Measurements from ENCODE around the gene NEB.

NEB gene

DNA sequence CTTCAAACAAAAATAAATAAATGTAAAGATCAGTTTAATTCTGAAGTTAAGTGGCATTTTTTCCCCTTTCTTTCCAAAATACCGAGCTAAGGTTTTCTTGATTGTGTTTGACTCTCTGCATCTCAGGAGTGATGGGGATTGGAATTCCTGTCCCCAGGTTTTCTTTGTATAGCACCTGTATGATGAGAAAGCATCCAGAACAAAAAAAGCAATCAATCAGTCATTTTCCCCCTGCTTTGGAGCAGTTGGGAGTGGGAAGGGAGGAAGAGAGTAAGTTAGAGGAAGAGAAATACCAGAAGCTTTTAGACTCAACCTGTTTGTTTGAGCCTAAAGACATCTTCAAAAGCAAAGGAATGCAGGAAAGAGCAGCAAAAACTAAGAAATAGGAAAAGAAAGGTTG is 236.1 kb downstream of the NEB start:
- H3K4me3 ChIP-seq (ENCODE audit: low read depth, low read length), result no peak overlapping the region
- TF ChIP-seq, protein P1, sequence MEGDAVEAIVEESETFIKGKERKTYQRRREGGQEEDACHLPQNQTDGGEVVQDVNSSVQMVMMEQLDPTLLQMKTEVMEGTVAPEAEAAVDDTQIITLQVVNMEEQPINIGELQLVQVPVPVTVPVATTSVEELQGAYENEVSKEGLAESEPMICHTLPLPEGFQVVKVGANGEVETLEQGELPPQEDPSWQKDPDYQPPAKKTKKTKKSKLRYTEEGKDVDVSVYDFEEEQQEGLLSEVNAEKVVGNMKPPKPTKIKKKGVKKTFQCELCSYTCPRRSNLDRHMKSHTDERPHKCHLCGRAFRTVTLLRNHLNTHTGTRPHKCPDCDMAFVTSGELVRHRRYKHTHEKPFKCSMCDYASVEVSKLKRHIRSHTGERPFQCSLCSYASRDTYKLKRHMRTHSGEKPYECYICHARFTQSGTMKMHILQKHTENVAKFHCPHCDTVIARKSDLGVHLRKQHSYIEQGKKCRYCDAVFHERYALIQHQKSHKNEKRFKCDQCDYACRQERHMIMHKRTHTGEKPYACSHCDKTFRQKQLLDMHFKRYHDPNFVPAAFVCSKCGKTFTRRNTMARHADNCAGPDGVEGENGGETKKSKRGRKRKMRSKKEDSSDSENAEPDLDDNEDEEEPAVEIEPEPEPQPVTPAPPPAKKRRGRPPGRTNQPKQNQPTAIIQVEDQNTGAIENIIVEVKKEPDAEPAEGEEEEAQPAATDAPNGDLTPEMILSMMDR (conservative IDR thresholded peaks at IDR 0.05; ENCODE audit: low read depth, low read length), result no peak
- no peak for DNase-seq (ENCODE audit: low read depth)

DNA sequence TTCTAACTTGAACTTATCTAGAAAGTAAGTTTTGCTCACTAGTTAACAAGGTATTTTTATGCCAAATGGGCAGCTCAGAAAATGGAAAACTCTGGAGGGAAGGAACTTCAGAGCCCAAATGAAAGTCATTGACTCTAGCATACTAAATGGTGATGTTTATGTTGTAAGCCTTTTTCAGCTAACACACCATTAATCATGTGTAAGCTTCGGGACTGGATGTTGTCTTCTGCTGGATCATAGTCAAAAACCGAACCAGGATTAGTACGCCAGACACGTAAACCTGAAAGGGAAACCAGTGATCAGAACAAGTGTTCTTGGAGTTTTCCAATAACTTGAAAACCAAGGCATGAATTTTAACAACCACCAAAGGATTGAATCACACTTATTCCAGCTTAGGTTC is 242.8 kb downstream of the NEB start:
- TF ChIP-seq, protein P1 (conservative IDR thresholded peaks at IDR 0.05; ENCODE audit: low read depth, low read length), result no peak
- DNase-seq (ENCODE audit: low read depth), result no peak
- H3K4me3 ChIP-seq (ENCODE audit: low read depth, low read length), result no peak overlapping the region

DNA sequence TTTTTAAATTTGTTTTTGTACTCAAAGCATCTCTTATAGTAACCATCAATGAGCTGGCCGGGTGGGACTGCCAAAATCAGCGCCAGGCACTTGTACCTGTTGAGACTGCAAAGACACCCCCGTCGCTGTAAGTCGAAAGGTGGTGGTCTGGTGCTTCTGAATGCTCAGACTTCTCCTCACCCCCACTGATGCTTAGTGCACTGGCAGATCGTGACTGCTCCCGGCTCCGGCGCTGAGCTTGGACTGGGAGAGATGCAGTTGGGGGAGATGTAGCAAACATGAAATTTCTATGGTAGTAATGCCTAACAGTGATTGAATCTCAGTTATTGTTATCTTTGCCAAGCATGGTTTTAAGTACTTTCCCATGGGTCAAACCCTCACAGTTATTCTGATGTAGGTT is 244.0 kb downstream of the NEB start:
- TF ChIP-seq, protein P1 (conservative IDR thresholded peaks at IDR 0.05; ENCODE audit: low read depth, low read length), result no peak
- DNase-seq (ENCODE audit: low read depth), result no peak
- H3K4me3 ChIP-seq (ENCODE audit: low read depth, low read length), result no peak overlapping the region

DNA sequence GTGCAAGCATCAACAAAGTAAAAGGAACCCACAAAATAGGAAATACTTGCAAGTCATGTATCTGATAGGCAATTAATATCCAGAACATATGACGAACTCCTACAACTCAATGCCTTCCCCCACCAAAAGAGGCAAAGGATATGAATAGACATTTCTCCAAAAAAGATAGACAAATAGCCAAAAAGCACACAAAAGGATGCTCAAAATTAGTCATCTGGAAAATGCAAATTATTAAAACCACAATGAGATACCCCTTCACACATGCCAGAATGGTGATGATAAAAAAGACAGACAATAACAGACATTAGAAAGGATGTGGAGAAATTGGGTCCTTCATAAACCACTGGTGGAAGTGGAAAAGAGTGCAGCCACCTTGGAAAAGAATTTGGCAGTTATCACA is 248.2 kb downstream of the NEB start:
- H3K4me3 ChIP-seq (ENCODE audit: low read depth, low read length), result no peak overlapping the region
- TF ChIP-seq, protein P1 (conservative IDR thresholded peaks at IDR 0.05; ENCODE audit: low read depth, low read length), result no peak
- DNase-seq (ENCODE audit: low read depth), result no peak

DNA sequence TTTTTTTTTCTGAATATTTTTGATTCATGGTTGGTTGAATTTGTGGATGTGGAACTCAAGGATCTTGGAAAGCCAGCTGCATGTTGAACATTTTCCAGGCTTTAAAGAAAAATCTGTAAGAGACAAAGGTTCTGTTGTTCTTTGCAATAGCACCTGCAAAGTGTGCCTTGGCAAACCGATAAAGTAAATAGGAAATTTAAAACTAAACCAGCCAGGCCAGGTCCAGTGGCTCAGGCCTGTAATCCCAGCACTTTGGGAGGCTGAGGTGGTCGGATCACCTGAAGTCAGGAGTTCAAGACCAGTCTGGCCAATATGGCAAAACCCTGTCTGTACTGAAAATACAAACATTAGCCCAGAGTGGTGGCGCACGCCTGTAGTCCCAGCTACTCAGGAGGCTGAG is 250.2 kb downstream of the NEB start:
- TF ChIP-seq, protein P1 (conservative IDR thresholded peaks at IDR 0.05; ENCODE audit: low read depth, low read length), result no peak
- DNase-seq (ENCODE audit: low read depth), result no peak
- H3K4me3 ChIP-seq (ENCODE audit: low read depth, low read length), result no peak overlapping the region

- DNase-seq (ENCODE audit: low read depth), result no peak
- H3K4me3 ChIP-seq (ENCODE audit: low read depth, low read length), result no peak overlapping the region
- TF ChIP-seq, protein P1 (conservative IDR thresholded peaks at IDR 0.05; ENCODE audit: low read depth, low read length), result no peak
Measured at GRCh38 chr2:151483546-151483945, 250.7 kb downstream of the NEB start.

- TF ChIP-seq, protein P1 (conservative IDR thresholded peaks at IDR 0.05; ENCODE audit: low read depth, low read length), result no peak
- no peak overlapping the region for H3K4me3 ChIP-seq (ENCODE audit: low read depth, low read length)
- no peak for DNase-seq (ENCODE audit: low read depth)
Measured at GRCh38 chr2:151482171-151482725, 252.0 kb downstream of the NEB start.

Measured in choroid plexus epithelial cell (primary cell).